D721Med (cell line): ENCODE results near the gene FAH.
A peak's percentile ranks its signal among the peaks of the same experiment; 100 is the strongest.
"Not testable (repeated sequence)": the region's sequence is repeated elsewhere in the genome, so short reads cannot be mapped to it uniquely, and the experiment has no call there.

Source experiments
- DNase-seq: peaks from one replicate; pipeline ENCODE4 v3.0.0; 2011; ENCODE audit warnings: low spot score; ENCODE audit not compliant: insufficient read length
- FAIRE-seq: peaks from 2 replicates; lab custom pipeline; 2011; peaks lifted over from hg19 to GRCh38; lab: Jason Lieb, UNC
- CTCF ChIP-seq: IDR thresholded peaks from 2 replicates; pipeline ENCODE4 v1.5.1; 2012; ENCODE audit warnings: mild to moderate bottlenecking, control low read depth; ENCODE audit not compliant: insufficient read depth; ENCODE audit errors: missing control alignments

The FAH gene

GRCh38 chr15:80142646-80143045, 10.2 kb upstream of the FAH start:
- DNase-seq (no peak), FAIRE-seq (no peak)
- TF ChIP-seq CTCF: no peak

GRCh38 chr15:80151148-80151547, 1.7 kb upstream of the FAH start:
- no peak for DNase-seq
- no peak for FAIRE-seq
- no peak for TF ChIP-seq CTCF

GRCh38 chr15:80151576-80151975, 1.2 kb upstream of the FAH start:
- DNase-seq: no peak
- no peak for FAIRE-seq
- TF ChIP-seq CTCF: no peak

- TF ChIP-seq CTCF: no peak
- DNase-seq (peak; percentile 88), FAIRE-seq (no peak)
Measured at GRCh38 chr15:80152180-80152895, 461 bp upstream of the FAH start.

- FAIRE-seq: no peak
- no peak for TF ChIP-seq CTCF
- no peak for DNase-seq
Measured at GRCh38 chr15:80153900-80154299, 1.1 kb downstream of the FAH start.

- FAIRE-seq (no peak), DNase-seq (no peak)
- no peak for TF ChIP-seq CTCF
Measured at GRCh38 chr15:80154336-80154735, 1.5 kb downstream of the FAH start.

- DNase-seq (no peak), FAIRE-seq (no peak)
- TF ChIP-seq CTCF: no peak
Measured at GRCh38 chr15:80155001-80155377, 2.2 kb downstream of the FAH start.

- not testable (repeated sequence) for FAIRE-seq, DNase-seq
Measured at GRCh38 chr15:80155378-80156175, 2.8 kb downstream of the FAH start.
